ENCODE measurements around the gene WARS2.

The WARS2 gene

GRCh38 chr1:119004129-119004527 lies 136.3 kb downstream of the WARS2 start:
- no peak overlapping the region for H3K27ac ChIP-seq
- DNase-seq (ENCODE audit: low read depth, low spot score) = no peak

DNA sequence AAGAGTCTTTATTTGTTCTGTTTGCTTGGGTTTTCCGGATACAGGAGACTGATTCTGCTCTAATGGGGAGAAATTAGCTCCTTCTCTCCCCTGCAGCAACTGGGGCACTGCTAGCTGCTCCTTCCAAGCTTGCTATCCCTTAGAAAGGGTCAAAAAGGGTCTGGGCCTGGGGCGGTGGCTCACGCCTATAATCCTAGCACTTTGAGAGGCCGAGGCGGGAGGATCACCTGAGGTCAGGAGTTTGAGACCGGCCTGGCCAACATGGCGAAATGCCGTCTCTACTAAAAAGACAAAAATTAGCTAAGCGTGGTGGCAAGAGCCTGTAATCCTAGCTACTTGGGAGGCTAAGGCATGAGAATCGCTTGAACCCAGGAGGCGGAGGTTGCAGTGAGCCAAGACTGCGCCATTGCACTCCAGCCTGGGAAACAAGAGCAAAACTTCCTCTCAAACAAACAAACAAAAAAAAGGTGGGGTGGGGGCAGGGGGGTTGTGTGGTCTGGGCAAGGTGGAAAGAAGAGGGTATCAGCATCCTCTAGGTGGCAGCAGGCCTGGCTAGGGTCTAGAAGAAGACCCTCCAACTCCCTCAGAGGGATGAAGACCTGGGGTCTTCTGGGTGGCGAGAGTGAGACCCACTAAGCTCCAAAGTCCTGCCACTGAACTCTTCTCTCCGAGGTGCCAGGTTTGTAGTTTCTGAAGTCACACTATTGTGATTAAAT lies 136.9 kb downstream of the WARS2 start:
- no peak for DNase-seq (ENCODE audit: low read depth, low spot score)
- no peak overlapping the region for H3K27ac ChIP-seq

DNA sequence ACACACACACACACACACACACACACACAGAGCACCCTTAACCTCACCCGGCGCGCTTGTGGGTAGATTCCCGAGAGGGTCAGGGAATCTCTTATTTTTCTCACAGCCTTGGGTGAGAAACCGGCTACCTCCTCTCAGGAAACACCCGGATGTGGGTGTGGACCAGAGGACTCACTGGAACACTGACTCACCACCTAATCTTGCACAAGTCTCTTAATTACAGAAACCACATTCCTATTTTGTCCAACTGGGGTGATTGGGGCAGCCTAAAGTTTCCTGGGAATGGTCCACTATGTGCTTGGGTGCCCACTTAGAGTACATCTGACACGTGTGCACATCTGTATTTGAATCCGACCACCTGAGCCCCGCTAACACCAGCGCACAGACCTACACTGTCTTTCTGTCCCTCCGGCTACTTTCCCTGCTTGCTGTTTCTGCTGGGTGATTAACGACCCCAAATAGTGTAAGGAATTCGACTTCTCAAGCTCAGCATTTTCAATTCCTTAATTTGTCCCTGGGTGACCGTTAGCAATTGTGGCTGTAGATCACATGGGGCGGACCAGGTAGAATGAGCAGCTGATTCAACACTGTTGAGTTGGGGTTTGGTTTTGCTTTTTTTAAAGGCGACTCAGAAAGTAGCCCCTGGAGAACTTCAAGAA lies 138.3 kb downstream of the WARS2 start:
- H3K27ac ChIP-seq = peak overlapping the region; percentile 48
- peak; percentile 85 for DNase-seq (ENCODE audit: low read depth, low spot score)

- peak overlapping the region; percentile 48 for H3K27ac ChIP-seq
- DNase-seq (ENCODE audit: low read depth, low spot score) = no peak
Observed at GRCh38 chr1:119001181-119002027, 139.0 kb downstream of the WARS2 start.

GRCh38 chr1:119000371-119001180 lies 139.9 kb downstream of the WARS2 start:
- H3K27ac ChIP-seq = no peak overlapping the region
- DNase-seq (ENCODE audit: low read depth, low spot score) = no peak

DNA sequence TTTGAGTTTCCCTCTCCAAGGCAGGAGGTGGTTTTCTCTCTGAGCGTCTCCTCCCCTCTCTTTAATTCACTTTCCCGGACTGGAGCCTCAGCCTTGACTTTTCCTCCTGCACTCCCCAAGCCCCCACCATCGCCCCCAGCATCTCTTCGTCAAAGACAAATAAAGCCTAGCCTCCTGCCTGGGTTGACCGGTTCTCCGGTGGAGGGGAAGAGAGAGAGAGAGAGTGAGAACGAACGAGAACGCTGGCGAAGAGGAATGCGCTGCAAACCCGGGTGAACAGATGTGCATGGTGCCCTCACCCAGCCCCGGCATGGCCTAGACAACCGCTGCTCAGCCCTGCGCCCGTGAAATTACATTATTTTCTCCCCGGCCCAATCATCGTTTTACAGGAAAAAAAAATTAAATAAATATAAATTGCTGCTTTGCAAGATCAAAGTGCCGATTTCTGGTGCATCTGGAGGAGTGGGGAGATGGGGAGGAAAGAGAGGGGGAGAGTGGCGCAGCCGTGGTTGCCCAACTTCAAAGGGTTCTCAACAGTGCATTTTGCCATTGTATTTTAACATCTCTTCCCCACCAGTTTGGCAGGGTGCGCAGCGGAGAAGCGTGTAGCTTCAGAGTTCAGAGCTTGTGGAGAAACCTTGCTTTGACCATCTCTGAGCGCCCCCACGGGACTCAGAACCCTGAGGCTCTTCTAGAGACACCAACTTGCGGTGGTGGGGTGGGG lies 140.9 kb downstream of the WARS2 start:
- no peak for DNase-seq (ENCODE audit: low read depth, low spot score)
- no peak overlapping the region for H3K27ac ChIP-seq

DNA sequence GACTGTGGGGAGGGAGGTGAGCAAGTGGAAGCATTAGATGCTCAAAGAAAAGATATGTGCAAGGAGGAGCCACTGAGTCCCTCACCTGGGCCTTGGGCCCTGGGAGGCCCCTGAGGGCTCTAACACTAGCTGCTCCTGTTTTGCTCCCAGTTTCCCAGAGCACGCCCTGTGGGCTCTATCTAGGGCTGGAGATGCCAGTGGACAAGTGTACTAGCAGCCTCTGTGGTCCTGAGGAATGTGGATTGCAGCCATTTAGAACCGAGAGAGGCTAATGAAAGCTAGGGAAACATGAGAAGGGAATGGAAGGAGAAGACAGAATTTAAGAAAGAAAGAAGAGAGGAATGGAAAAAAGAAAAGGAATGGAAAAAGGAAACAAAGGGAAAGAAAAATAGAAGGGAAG lies 142.3 kb downstream of the WARS2 start:
- DNase-seq (ENCODE audit: low read depth, low spot score) = no peak

DNA sequence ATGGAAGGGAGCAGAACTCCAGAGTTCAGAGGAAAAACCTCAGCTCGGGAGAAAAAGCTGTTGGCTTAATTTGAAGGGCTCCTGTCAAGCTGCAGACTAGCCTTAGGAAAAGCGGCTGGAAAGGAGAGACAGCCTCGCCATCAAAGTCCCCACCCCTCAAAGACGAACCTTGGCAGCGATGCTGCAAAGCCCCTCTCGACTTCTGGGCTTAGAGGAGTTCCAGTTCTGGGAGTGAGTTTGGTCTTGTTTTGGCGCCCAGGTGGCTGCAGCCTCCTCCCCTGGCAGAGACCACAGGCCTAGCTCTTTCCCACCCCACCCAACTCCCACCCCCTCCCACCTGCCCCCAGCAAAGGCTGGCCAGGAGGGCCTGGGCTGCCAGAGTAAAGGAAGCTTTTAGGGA lies 143.2 kb downstream of the WARS2 start:
- no peak for DNase-seq (ENCODE audit: low read depth, low spot score)
- no peak overlapping the region for H3K27ac ChIP-seq

More for the DNA sequence above, 142.3 kb downstream of the WARS2 start:
- no peak overlapping the region for H3K27ac ChIP-seq

DNA sequence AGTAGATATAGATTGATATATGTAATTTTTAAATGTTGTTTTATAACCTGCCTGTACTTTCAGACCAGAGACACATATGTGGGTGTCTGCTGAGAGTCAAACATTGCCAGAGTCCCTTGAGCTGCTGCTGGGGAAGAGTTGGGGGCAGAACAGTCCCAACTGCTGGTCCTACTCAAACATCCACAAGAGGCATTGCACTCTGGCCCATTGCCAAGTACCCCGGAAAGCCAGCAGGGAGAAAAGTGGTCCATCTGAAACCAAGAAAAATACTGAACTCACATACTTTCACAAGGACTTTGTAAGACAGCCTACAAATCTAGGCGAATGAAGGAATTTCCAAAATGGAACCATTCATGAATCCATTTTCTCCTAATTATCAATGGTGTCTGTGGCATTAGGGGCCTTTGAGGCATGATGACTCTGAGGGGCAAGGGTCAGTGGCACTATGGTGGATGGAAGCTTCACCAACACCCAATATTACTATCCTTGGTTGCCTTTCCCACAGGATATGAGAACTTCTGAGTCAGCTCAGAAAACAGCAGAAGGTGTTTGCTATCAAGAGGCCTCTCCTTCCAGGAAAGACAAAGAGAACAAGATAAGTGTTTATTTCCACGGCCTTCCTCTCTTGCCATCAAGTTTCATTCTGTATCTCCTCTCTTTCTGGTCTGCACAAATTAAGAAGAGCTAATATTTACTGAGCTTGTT lies 145.0 kb downstream of the WARS2 start:
- no peak overlapping the region for H3K27ac ChIP-seq
- DNase-seq (ENCODE audit: low read depth, low spot score) = no peak

- no peak for DNase-seq (ENCODE audit: low read depth, low spot score)
- no peak overlapping the region for H3K27ac ChIP-seq
Observed at GRCh38 chr1:118993700-118994026, 146.8 kb downstream of the WARS2 start.

DNA sequence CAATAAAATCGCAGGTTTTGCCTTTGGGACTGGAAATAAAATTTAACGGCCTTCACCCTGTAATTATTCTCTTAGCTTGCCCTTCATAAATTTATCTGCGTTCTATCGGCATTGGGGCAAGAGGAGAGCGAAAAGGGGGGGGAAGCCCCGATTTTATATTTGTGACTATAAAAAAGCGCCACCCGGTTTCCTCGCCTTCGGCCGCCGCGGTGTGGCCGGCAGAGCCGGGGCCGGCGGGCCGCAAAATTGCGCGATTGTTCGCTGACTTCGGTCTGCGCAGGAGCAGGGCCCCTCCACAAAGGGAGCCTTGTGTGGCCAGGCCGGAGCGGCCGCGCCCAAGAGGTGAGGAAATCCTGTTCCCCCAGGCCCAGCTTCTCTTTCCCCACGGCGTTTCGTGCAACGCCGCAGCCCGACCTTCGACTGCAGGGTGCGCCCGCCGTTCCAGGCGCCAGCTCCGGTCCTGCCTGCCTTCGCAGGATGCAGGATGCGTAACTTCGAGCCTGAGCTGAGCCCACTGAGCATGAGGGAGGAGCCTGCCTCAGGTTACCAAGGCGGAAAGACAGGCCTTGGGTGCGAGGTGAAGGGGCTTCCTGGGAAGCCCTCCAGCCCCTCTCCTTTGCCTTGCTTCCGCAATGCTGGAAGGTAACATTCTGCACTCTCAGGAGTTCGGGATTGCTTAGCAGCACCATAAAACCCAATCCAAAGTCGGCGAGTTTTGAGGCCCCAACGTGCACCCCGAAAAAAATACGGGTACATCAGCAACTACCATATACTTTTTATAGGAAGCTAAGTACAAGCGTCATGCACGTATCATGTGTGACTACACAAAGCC lies 147.4 kb downstream of the WARS2 start:
- DNase-seq (ENCODE audit: low read depth, low spot score) = no peak
- no peak overlapping the region for H3K27ac ChIP-seq

- DNase-seq (ENCODE audit: low read depth, low spot score) = no peak
- no peak overlapping the region for H3K27ac ChIP-seq
Observed at GRCh38 chr1:118992237-118992825, 148.1 kb downstream of the WARS2 start.

- no peak for DNase-seq (ENCODE audit: low read depth, low spot score)
Observed at GRCh38 chr1:118991448-118991847, 149.0 kb downstream of the WARS2 start.

DNA sequence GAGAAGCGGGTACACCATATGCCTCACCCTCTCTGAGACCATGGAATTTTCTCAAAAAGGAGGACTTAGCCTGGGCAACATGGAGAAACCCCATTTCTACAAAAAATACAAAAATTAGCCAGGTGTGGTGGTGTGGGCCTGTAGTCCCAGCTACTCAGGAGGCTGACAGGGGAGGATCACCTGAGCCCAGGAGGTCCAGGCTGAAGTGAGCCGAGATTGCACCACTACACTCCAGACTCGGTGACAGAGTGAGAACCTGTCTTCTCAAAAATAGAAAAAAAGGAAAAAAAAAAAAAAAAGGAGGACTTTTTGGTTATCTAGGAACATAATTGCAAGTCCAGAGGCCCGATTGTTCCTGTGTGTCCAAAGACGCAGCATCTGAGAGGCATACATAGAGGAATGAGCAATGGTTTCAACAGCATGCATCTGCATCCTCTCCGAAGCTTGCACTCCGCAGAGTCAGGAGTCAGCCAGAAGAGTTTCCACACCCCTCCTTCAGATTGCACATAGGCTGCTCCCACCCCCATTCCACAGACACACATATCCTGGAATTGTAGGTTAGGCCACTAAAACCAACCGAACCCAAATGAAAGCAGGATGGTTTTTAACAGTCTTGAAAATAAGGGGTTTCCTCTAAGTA lies 149.8 kb downstream of the WARS2 start:
- no peak for DNase-seq (ENCODE audit: low read depth, low spot score)
- H3K27ac ChIP-seq = no peak overlapping the region

More at GRCh38 chr1:118991448-118991847, 149.0 kb downstream of the WARS2 start:
- H3K27ac ChIP-seq = no peak overlapping the region

GRCh38 chr1:118989878-118990378 lies 150.5 kb downstream of the WARS2 start:
- H3K27ac ChIP-seq = no peak overlapping the region
- DNase-seq (ENCODE audit: low read depth, low spot score) = no peak

GRCh38 chr1:118989006-118989815 lies 151.2 kb downstream of the WARS2 start:
- no peak overlapping the region for H3K27ac ChIP-seq
- DNase-seq (ENCODE audit: low read depth, low spot score) = no peak

Measured in epithelial cell of prostate (primary cell).